ENCODE measurements around the gene OR51L1.

GRCh38 chr11:5043380-5043779, 48.7 kb downstream of the OR51L1 start:
- TF ChIP-seq EZH2 (IDR thresholded peaks at IDR 0.05; ENCODE audit: low read depth, unreplicated experiment) (no peak), CTCF (conservative IDR thresholded peaks at IDR 0.05; ENCODE audit: low read depth in 2 of 2) (no peak), JUNB (IDR thresholded peaks at IDR 0.05; ENCODE audit: unreplicated experiment) (no peak), POLR2AphosphoS5 (IDR thresholded peaks at IDR 0.05; ENCODE audit: low read depth) (no peak), CREB1 (CRISPR knock-in tag; IDR thresholded peaks at IDR 0.05; ENCODE audit: low read depth) (no peak), REST (IDR thresholded peaks at IDR 0.05; ENCODE audit: unreplicated experiment) (no peak), ZNF114 (CRISPR knock-in tag; IDR thresholded peaks at IDR 0.05) (no peak), EZH2phosphoT487 (IDR thresholded peaks at IDR 0.05; ENCODE audit: unreplicated experiment) (no peak), NANOG (IDR thresholded peaks at IDR 0.05; ENCODE audit: borderline replicate concordance) (no peak), STAT1 (IDR thresholded peaks at IDR 0.05; ENCODE audit: unreplicated experiment) (no peak), ETS1 (IDR thresholded peaks at IDR 0.05) (no peak), ZNF331 (CRISPR knock-in tag; IDR thresholded peaks at IDR 0.05; ENCODE audit: low read depth) (no peak), ZNF462 (CRISPR knock-in tag; IDR thresholded peaks at IDR 0.05) (no peak)

All from GM23338 (cell line).